GM21447 (cell line): ENCODE results near the gene IMPDH2.

Experiments used
- ATAC-seq: cut with Tn5 transposase; IDR thresholded peaks from one replicate; pipeline ENCODE4 v1.9.1; 2021; ENCODE audit not compliant: unreplicated experiment

IMPDH2 gene

GRCh38 chr3:48984663-48985062 lies 44.5 kb downstream of the IMPDH2 start:
- ATAC-seq = no peak

GRCh38 chr3:48983096-48983495 lies 46.1 kb downstream of the IMPDH2 start:
- ATAC-seq = no peak

- no peak for ATAC-seq
Measured at GRCh38 chr3:48982686-48983085, 46.5 kb downstream of the IMPDH2 start.

- ATAC-seq = no peak
Measured at GRCh38 chr3:48982016-48982415, 47.2 kb downstream of the IMPDH2 start.

- ATAC-seq = no peak
Measured at GRCh38 chr3:48980295-48980694, 48.9 kb downstream of the IMPDH2 start.

GRCh38 chr3:48979451-48979850 lies 49.7 kb downstream of the IMPDH2 start:
- no peak for ATAC-seq
